SU-DHL-6 (cell line): ENCODE measurements around the gene PRR7.

Experiments
- H2AFZ ChIP-seq: fragments of 200-600 bp; sonication (generic); 2 replicates; pipeline ENCODE4 v1.6.1; 2014; ENCODE audit warnings: low read depth, mild to moderate bottlenecking, moderate library complexity, mixed read lengths, antibody characterized with exemption, low read length; ENCODE audit not compliant: severe bottlenecking
- H3F3A ChIP-seq: fragments of 200-600 bp; shearing (Covaris generic); 2 replicates; pipeline ENCODE4 v1.6.0; 2016; ENCODE audit warnings: antibody characterized with exemption, mild to moderate bottlenecking; ENCODE audit not compliant: insufficient read depth
- H3K27ac ChIP-seq: fragments of 200-600 bp; sonication (generic); 2 replicates; pipeline ENCODE4 v1.5.1; 2016; ENCODE audit warnings: low read depth, mild to moderate bottlenecking, low read length, moderate library complexity, mixed read lengths
- H3K27me3 ChIP-seq: fragments of 200-600 bp; sonication (generic), shearing (Covaris generic); 2 replicates; pipeline ENCODE4 v1.6.0; 2014; ENCODE audit warnings: mild to moderate bottlenecking, low read length
- H3K36me3 ChIP-seq: fragments of 200-600 bp; sonication (generic); 2 replicates; pipeline ENCODE4 v1.6.1; 2014; ENCODE audit warnings: mild to moderate bottlenecking, low read length, mixed read lengths
- H3K4me2 ChIP-seq: fragments of 300-600, 200-600 bp; shearing (Covaris generic), sonication (generic); 2 replicates; pipeline ENCODE4 v1.6.0; 2014; ENCODE audit warnings: low read length, low read depth, mild to moderate bottlenecking; ENCODE audit not compliant: poor library complexity, severe bottlenecking
- H3K4me3 ChIP-seq: fragments of 200-600 bp; sonication (generic); 2 replicates; pipeline ENCODE4 v1.5.1; 2014; ENCODE audit warnings: antibody characterized with exemption, low read length, mild to moderate bottlenecking, mixed read lengths; ENCODE audit not compliant: insufficient read depth, poor library complexity, severe bottlenecking
- H3K79me2 ChIP-seq: fragments of 200-600 bp; sonication (generic); 2 replicates; pipeline ENCODE4 v1.6.1; 2014; ENCODE audit warnings: mild to moderate bottlenecking, low read length, moderate library complexity; ENCODE audit not compliant: insufficient read depth
- H3K9ac ChIP-seq: fragments of 200-600 bp; sonication (generic); 2 replicates; pipeline ENCODE4 v1.7.0; 2014; ENCODE audit warnings: mild to moderate bottlenecking, low read length
- H3K9me2 ChIP-seq: fragments of 200-600 bp; sonication (generic); replicated peaks from 2 replicates; pipeline ENCODE4 v1.6.1; 2014; ENCODE audit warnings: low read length; ENCODE audit not compliant: insufficient read depth
- H3K9me3 ChIP-seq: fragments of 200-600 bp; sonication (generic); 2 replicates; pipeline ENCODE4 v1.6.1; 2014; ENCODE audit warnings: low read length, mixed read lengths; ENCODE audit not compliant: insufficient read depth
- H4K20me1 ChIP-seq: fragments of 200-600 bp; sonication (generic); 2 replicates; pipeline ENCODE4 v1.6.1; 2014; ENCODE audit warnings: low read depth, mild to moderate bottlenecking, antibody characterized with exemption, low read length, moderate library complexity, mixed read lengths
- CTCF ChIP-seq: fragments of 200-600 bp; sonication (generic); IDR thresholded peaks from one replicate; pipeline ENCODE4 v1.5.1; 2017; ENCODE audit warnings: antibody characterized with exemption, mild to moderate bottlenecking, low read length, moderate library complexity; ENCODE audit not compliant: insufficient read depth, poor library complexity, severe bottlenecking
- EZH2phosphoT487 ChIP-seq: fragments of 200-600 bp; sonication (generic), shearing (Covaris generic); conservative IDR thresholded peaks from 2 replicates; pipeline ENCODE4 v1.6.1; 2018; ENCODE audit warnings: mild to moderate bottlenecking, antibody characterized with exemption, low read length, moderate library complexity, mixed read lengths

Gene PRR7

GRCh38 chr5:177487975-177488374, 41.4 kb downstream of the PRR7 start:
- Histone ChIP-seq H3K27me3 (no peaks in the 10 kb centered on the region), H3K79me2 (no peaks in the 10 kb centered on the region), H3K27ac (no peak overlapping the region), H3K4me2 (no peak overlapping the region), H2AFZ (no peak overlapping the region), H3K9me2 (no peaks in the 10 kb centered on the region), H3F3A (no peaks in the 10 kb centered on the region), H3K9me3 (no peaks in the 10 kb centered on the region), H4K20me1 (no peaks in the 10 kb centered on the region), H3K4me3 (no peak overlapping the region), H3K36me3 (no peaks in the 10 kb centered on the region), H3K9ac (no peak overlapping the region)
- TF ChIP-seq CTCF (no peak), EZH2phosphoT487 (no peak)

- no peaks in the 10 kb centered on the region for H3K27me3 ChIP-seq
- H3K4me3 ChIP-seq: no peak overlapping the region
- TF ChIP-seq CTCF (peak; percentile 40), EZH2phosphoT487 (no peak)
- 0 out of 2 replicates have a peak overlapping the region, but pooled peaks have one; percentile 14 for H3K27ac ChIP-seq
- H3K79me2 ChIP-seq: no peaks in the 10 kb centered on the region
- H3K4me2 ChIP-seq: peak overlapping the region; percentile 5
- H4K20me1 ChIP-seq: no peaks in the 10 kb centered on the region
- no peaks in the 10 kb centered on the region for H3K9me2 ChIP-seq
- no peaks in the 10 kb centered on the region for H3K36me3 ChIP-seq
- H3K9me3 ChIP-seq: no peaks in the 10 kb centered on the region
- H2AFZ ChIP-seq: no peak overlapping the region
- H3F3A ChIP-seq: peaks cover 5% of the 10 kb centered on the region; the same call in 1 of the 2 replicates
- H3K9ac ChIP-seq: peak overlapping the region; percentile 12; the same call in 1 of the 2 replicates
Observed at GRCh38 chr5:177489119-177489716, 42.6 kb downstream of the PRR7 start.

- TF ChIP-seq CTCF (no peak), EZH2phosphoT487 (no peak)
- H3K27me3 ChIP-seq: no peaks in the 10 kb centered on the region
- no peak overlapping the region for H2AFZ ChIP-seq
- H3K9me3 ChIP-seq: no peaks in the 10 kb centered on the region
- no peaks in the 10 kb centered on the region for H3K36me3 ChIP-seq
- H3K9me2 ChIP-seq: no peaks in the 10 kb centered on the region
- peak overlapping the region; percentile 14; the same call in 1 of the 2 replicates for H3K27ac ChIP-seq
- H3K79me2 ChIP-seq: no peaks in the 10 kb centered on the region
- no peaks in the 10 kb centered on the region for H4K20me1 ChIP-seq
- no peak overlapping the region for H3K4me2 ChIP-seq
- H3K4me3 ChIP-seq: no peak overlapping the region
- H3K9ac ChIP-seq: peak overlapping the region; percentile 12; the same call in 1 of the 2 replicates
- H3F3A ChIP-seq: peaks cover 5% of the 10 kb centered on the region; the same call in 1 of the 2 replicates
Observed at GRCh38 chr5:177490311-177490991, 43.8 kb downstream of the PRR7 start.
